OCI-LY3 (cell line): Measurements from ENCODE around the gene OR2A12.

ENCODE experiments used
- CTCF ChIP-seq: fragments of 200-600, 300-600 bp; sonication (generic); IDR thresholded peaks from 2 replicates; pipeline ENCODE4 v1.5.1; 2014; ENCODE audit warnings: antibody characterized with exemption, low read length, low read depth
- EZH2phosphoT487 ChIP-seq: fragments of 200-600 bp; shearing (Covaris generic); IDR thresholded peaks from 2 replicates; pipeline ENCODE4 v1.6.1; 2018; ENCODE audit warnings: antibody characterized with exemption, mixed run types, low read depth

DNA sequence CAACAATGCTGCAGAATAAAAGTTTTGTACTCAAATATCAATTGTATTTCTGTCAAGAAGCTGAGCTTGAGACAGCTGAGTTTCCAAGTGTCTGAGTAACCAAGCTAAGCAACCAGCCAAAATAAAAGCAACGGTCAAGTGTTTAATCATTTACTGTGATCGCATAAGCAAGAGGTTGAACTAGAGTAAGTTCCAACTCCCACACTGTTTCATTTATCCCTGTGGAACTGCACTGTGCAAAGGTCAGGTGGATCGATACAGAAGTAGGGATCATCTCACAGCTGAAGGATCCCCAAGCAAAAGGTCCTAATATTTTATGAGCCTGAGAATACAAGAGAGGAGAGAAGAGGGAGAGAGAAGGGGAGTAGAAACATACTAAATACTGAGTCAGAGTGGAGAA lies 58.3 kb downstream of the OR2A12 start:
- no peak for TF ChIP-seq CTCF
- TF ChIP-seq EZH2phosphoT487 = no peak
